Hepatocyte (in vitro differentiated cells): Measurements from ENCODE around the gene SLC19A1. TPM values are rescaled to one million over a fixed set of nuclear protein-coding genes. Genes with fewer than 3 reads are reported as not detected.
A peak's percentile ranks its signal among the peaks of the same experiment; 100 is the strongest.

Experiments used
- DNase-seq: peaks from one replicate; pipeline ENCODE4 v3.0.0-alpha.2; 2016; ENCODE audit warnings: low spot score
- H2AFZ ChIP-seq: fragments of 200-600 bp; sonication (generic); 2 replicates; pipeline ENCODE4 v1.6.0; 2016; ENCODE audit warnings: antibody characterized with exemption, mild to moderate bottlenecking
- H3K27ac ChIP-seq: fragments of 200-600 bp; sonication (generic); 2 replicates; pipeline ENCODE4 v1.5.1; 2016; ENCODE audit warnings: mild to moderate bottlenecking
- H3K27me3 ChIP-seq: fragments of 200-600 bp; sonication (generic); 2 replicates; pipeline ENCODE4 v1.6.1; 2016
- H3K36me3 ChIP-seq: fragments of 200-600 bp; sonication (generic); replicated peaks from 2 replicates; pipeline ENCODE4 v1.5.1; 2016; ENCODE audit warnings: low read depth; ENCODE audit not compliant: insufficient read depth
- H3K4me1 ChIP-seq: fragments of 200-600 bp; sonication (generic); 2 replicates; pipeline ENCODE4 v1.5.1; 2016; ENCODE audit warnings: mild to moderate bottlenecking, moderate library complexity; ENCODE audit not compliant: insufficient read depth
- H3K4me2 ChIP-seq: fragments of 200-600 bp; sonication (generic); 2 replicates; pipeline ENCODE4 v1.6.0; 2016
- H3K4me3 ChIP-seq: fragments of 200-600 bp; sonication (generic); 2 replicates; pipeline ENCODE4 v1.5.1; 2016; ENCODE audit warnings: mild to moderate bottlenecking
- H3K79me2 ChIP-seq: fragments of 200-600 bp; sonication (generic); 2 replicates; pipeline ENCODE4 v1.6.0; 2017; ENCODE audit warnings: mild to moderate bottlenecking
- H3K9me2 ChIP-seq: fragments of 200-600 bp; sonication (generic); replicated peaks from 2 replicates; pipeline ENCODE4 v1.6.0; 2017; ENCODE audit warnings: mild to moderate bottlenecking; ENCODE audit not compliant: insufficient read depth
- H3K9me3 ChIP-seq: fragments of 200-600 bp; sonication (generic); 2 replicates; pipeline ENCODE4 v1.5.1; 2016; ENCODE audit warnings: low read depth, mild to moderate bottlenecking
- H4K20me1 ChIP-seq: fragments of 200-600 bp; sonication (generic); 2 replicates; pipeline ENCODE4 v1.6.0; 2016; ENCODE audit warnings: mild to moderate bottlenecking; ENCODE audit not compliant: insufficient read depth, poor library complexity, severe bottlenecking
- CTCF ChIP-seq: fragments of 200-600 bp; sonication (generic); IDR thresholded peaks from 2 replicates; pipeline ENCODE4 v1.5.1; 2016; ENCODE audit warnings: antibody characterized with exemption, mild to moderate bottlenecking; ENCODE audit not compliant: poor library complexity
- EZH2 ChIP-seq: fragments of 200-600 bp; sonication (generic); IDR thresholded peaks from 2 replicates; pipeline ENCODE4 v1.6.1; 2016; ENCODE audit warnings: antibody characterized with exemption, mild to moderate bottlenecking, borderline replicate concordance
- EZH2phosphoT487 ChIP-seq: fragments of 200-600 bp; sonication (generic); IDR thresholded peaks from one replicate; pipeline ENCODE4 v1.6.1; 2018; ENCODE audit warnings: antibody characterized with exemption, mild to moderate bottlenecking, low read depth, moderate library complexity; ENCODE audit not compliant: unreplicated experiment, severe bottlenecking
- WGBS: methylation state at CpG from one replicate; pipeline ENCODE4 v1.1.6; 2016; ENCODE audit warnings: low lambda C conversion rate; ENCODE audit errors: missing lambda C conversion rate; 5-methylcytosine and 5-hydroxymethylcytosine counted together
- polyA plus RNA-seq: library from polyadenylated mRNA; unstranded; fragments of >200 nt; fragmentation: Nextera tagmentation; extraction: Ambion mirVana; gene quantifications from 2 replicates; pipeline ENCODE4 v1.2.1, GENCODE V29; 2016
- total RNA-seq: library from RNA; depleted of rRNA; stranded (reverse); fragments of >200 nt; gene quantifications from 2 replicates; pipeline ENCODE4 v1.2.3, GENCODE V29; 2014

The SLC19A1 gene
- total and polyA plus RNA-seq, 2 experiments from 2014 or later, result 7.7 to 24.8 TPM

- TF ChIP-seq EZH2 (no peak), EZH2phosphoT487 (no peak), CTCF (no peak)
- Histone ChIP-seq H3K27me3 (no peaks in the 10 kb centered on the region), H3K79me2 (peaks cover 36% of the 10 kb centered on the region), H3K4me1 (peaks cover 14% of the 10 kb centered on the region), H3K4me2 (no peak overlapping the region), H3K36me3 (no peaks in the 10 kb centered on the region), H3K9me2 (no peaks in the 10 kb centered on the region), H3K4me3 (no peak overlapping the region), H4K20me1 (no peaks in the 10 kb centered on the region), H2AFZ (no peak overlapping the region), H3K9me3 (no peaks in the 10 kb centered on the region), H3K27ac (no peak overlapping the region)
- no peak for DNase-seq
- 93% methylated on average over 20 of the region's 20 CpGs for WGBS
These were observed 91.0 kb downstream of the SLC19A1 start for GRCh38 chr21:45451091-45451740.

- Histone ChIP-seq H3K9me3 (no peaks in the 10 kb centered on the region), H3K79me2 (peaks cover 36% of the 10 kb centered on the region), H3K36me3 (no peaks in the 10 kb centered on the region), H3K27me3 (no peaks in the 10 kb centered on the region), H3K4me1 (peaks cover 11% of the 10 kb centered on the region), H3K9me2 (no peaks in the 10 kb centered on the region), H4K20me1 (no peaks in the 10 kb centered on the region), H2AFZ (no peak overlapping the region), H3K4me2 (no peak overlapping the region), H3K27ac (peak overlapping the region; percentile 23), H3K4me3 (no peak overlapping the region)
- no peak for TF ChIP-seq CTCF
- TF ChIP-seq EZH2, result no peak
- TF ChIP-seq EZH2phosphoT487, result no peak
- DNase-seq, result no peak
- 87% methylated on average over 24 of the region's 24 CpGs for WGBS
These were observed 91.7 kb downstream of the SLC19A1 start for GRCh38 chr21:45450423-45451090.

- WGBS, result 93% methylated on average over 22 of the region's 22 CpGs
- Histone ChIP-seq H3K36me3 (no peaks in the 10 kb centered on the region), H3K4me3 (no peak overlapping the region), H3K9me3 (no peaks in the 10 kb centered on the region), H3K27me3 (no peaks in the 10 kb centered on the region), H2AFZ (no peak overlapping the region), H3K4me2 (no peak overlapping the region), H3K27ac (peak overlapping the region; percentile 23), H3K9me2 (no peaks in the 10 kb centered on the region), H3K4me1 (peaks cover 4% of the 10 kb centered on the region), H3K79me2 (peaks cover 41% of the 10 kb centered on the region), H4K20me1 (no peaks in the 10 kb centered on the region)
- DNase-seq, result no peak
- TF ChIP-seq EZH2, result no peak
- no peak for TF ChIP-seq EZH2phosphoT487
- TF ChIP-seq CTCF, result no peak
These were observed 92.4 kb downstream of the SLC19A1 start for GRCh38 chr21:45449658-45450422.
